Measurements from ENCODE around the gene RSPO4.

RSPO4 gene

GRCh38 chr20:969868-970267 is 32.2 kb downstream of the RSPO4 start:
- no peak overlapping the region for H3K27ac ChIP-seq (ENCODE audit: low read length)
- 0 out of 2 replicates have a peak, but pooled peaks cover 4% of the 10 kb centered on the region for H3K4me1 ChIP-seq (ENCODE audit: low read length)
- H3K4me3 ChIP-seq (ENCODE audit: low read length): no peak overlapping the region
- H3K4me2 ChIP-seq (ENCODE audit: low read length): no peak overlapping the region
- TF ChIP-seq CTCF (IDR thresholded peaks at IDR 0.05; ENCODE audit: low read depth, low read length) (no peak), EZH2phosphoT487 (IDR thresholded peaks at IDR 0.05; ENCODE audit: low read depth) (no peak)
- no peak overlapping the region for H3K9ac ChIP-seq (ENCODE audit: low read length)
- H3K9me3 ChIP-seq (ENCODE audit: insufficient read depth, low read length): no peaks in the 10 kb centered on the region
- H3K79me2 ChIP-seq (ENCODE audit: low read length): no peaks in the 10 kb centered on the region
- peaks cover 31% of the 10 kb centered on the region for H3K27me3 ChIP-seq (ENCODE audit: low read depth, low read length)
- H2AFZ ChIP-seq (ENCODE audit: low read depth, low read length): no peak overlapping the region
- no peaks in the 10 kb centered on the region for H3K36me3 ChIP-seq (replicated peaks; ENCODE audit: low read depth, low read length)
- no peaks in the 10 kb centered on the region for H4K20me1 ChIP-seq (ENCODE audit: insufficient read depth, low read length)

- H3K27me3 ChIP-seq (ENCODE audit: low read depth, low read length): peaks cover 32% of the 10 kb centered on the region
- H3K4me3 ChIP-seq (ENCODE audit: low read length): no peak overlapping the region
- no peak overlapping the region for H3K9ac ChIP-seq (ENCODE audit: low read length)
- no peaks in the 10 kb centered on the region for H3K36me3 ChIP-seq (replicated peaks; ENCODE audit: low read depth, low read length)
- no peak overlapping the region for H3K4me2 ChIP-seq (ENCODE audit: low read length)
- H3K9me3 ChIP-seq (ENCODE audit: insufficient read depth, low read length): no peaks in the 10 kb centered on the region
- TF ChIP-seq EZH2phosphoT487 (IDR thresholded peaks at IDR 0.05; ENCODE audit: low read depth): no peak
- TF ChIP-seq CTCF (IDR thresholded peaks at IDR 0.05; ENCODE audit: low read depth, low read length): no peak
- H3K4me1 ChIP-seq (ENCODE audit: low read length): no peaks in the 10 kb centered on the region
- no peaks in the 10 kb centered on the region for H3K79me2 ChIP-seq (ENCODE audit: low read length)
- no peak overlapping the region for H2AFZ ChIP-seq (ENCODE audit: low read depth, low read length)
- H3K27ac ChIP-seq (ENCODE audit: low read length): no peak overlapping the region
- H4K20me1 ChIP-seq (ENCODE audit: insufficient read depth, low read length): no peaks in the 10 kb centered on the region
These were observed 34.0 kb downstream of the RSPO4 start for GRCh38 chr20:967796-968742.

- no peak overlapping the region for H3K4me2 ChIP-seq (ENCODE audit: low read length)
- no peaks in the 10 kb centered on the region for H4K20me1 ChIP-seq (ENCODE audit: insufficient read depth, low read length)
- no peak overlapping the region for H2AFZ ChIP-seq (ENCODE audit: low read depth, low read length)
- no peak overlapping the region for H3K9ac ChIP-seq (ENCODE audit: low read length)
- no peak overlapping the region for H3K4me3 ChIP-seq (ENCODE audit: low read length)
- H3K79me2 ChIP-seq (ENCODE audit: low read length): no peaks in the 10 kb centered on the region
- no peaks in the 10 kb centered on the region for H3K4me1 ChIP-seq (ENCODE audit: low read length)
- TF ChIP-seq EZH2phosphoT487 (IDR thresholded peaks at IDR 0.05; ENCODE audit: low read depth) (no peak), CTCF (IDR thresholded peaks at IDR 0.05; ENCODE audit: low read depth, low read length) (no peak)
- no peak overlapping the region for H3K27ac ChIP-seq (ENCODE audit: low read length)
- peaks cover 35% of the 10 kb centered on the region for H3K27me3 ChIP-seq (ENCODE audit: low read depth, low read length)
- H3K36me3 ChIP-seq (replicated peaks; ENCODE audit: low read depth, low read length): no peaks in the 10 kb centered on the region
- no peaks in the 10 kb centered on the region for H3K9me3 ChIP-seq (ENCODE audit: insufficient read depth, low read length)
These were observed 36.2 kb downstream of the RSPO4 start for GRCh38 chr20:965956-966355.

GRCh38 chr20:963795-964194 is 38.3 kb downstream of the RSPO4 start:
- Histone ChIP-seq H3K36me3 (replicated peaks; ENCODE audit: low read depth, low read length) (no peaks in the 10 kb centered on the region), H3K4me1 (ENCODE audit: low read length) (no peaks in the 10 kb centered on the region), H3K9me3 (ENCODE audit: insufficient read depth, low read length) (no peaks in the 10 kb centered on the region), H4K20me1 (ENCODE audit: insufficient read depth, low read length) (no peaks in the 10 kb centered on the region), H3K9ac (ENCODE audit: low read length) (no peak overlapping the region), H3K27ac (ENCODE audit: low read length) (no peak overlapping the region), H3K79me2 (ENCODE audit: low read length) (no peaks in the 10 kb centered on the region), H3K4me2 (ENCODE audit: low read length) (no peak overlapping the region), H2AFZ (ENCODE audit: low read depth, low read length) (no peak overlapping the region), H3K27me3 (ENCODE audit: low read depth, low read length) (peaks cover 31% of the 10 kb centered on the region), H3K4me3 (ENCODE audit: low read length) (no peak overlapping the region)
- no peak for TF ChIP-seq CTCF (IDR thresholded peaks at IDR 0.05; ENCODE audit: low read depth, low read length)
- TF ChIP-seq EZH2phosphoT487 (IDR thresholded peaks at IDR 0.05; ENCODE audit: low read depth): no peak
